ENCODE measurements around the gene WARS2.

DNA sequence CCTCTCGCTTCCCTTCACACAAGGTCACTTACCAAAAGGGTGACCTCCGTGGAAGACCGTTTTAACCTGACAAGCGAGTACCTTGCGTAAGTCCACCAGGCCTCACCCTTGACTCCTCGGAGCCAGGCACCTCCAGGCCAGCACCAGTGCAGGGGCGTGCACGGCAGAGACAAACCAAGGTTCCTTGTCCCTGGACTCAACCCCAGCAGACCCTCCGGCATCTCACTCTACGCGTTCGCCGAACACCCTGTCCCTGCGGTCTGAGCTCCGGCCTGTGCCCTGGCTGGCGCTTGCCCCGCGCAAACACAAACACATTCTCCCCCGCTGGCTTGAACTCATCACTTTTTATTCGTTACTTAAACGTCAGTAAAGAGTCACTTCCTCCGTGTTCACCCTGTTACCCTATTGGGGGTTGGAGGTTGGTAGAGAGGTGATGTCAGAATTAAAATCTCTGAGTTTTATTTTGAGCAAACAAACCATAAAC is 156.9 kb downstream of the WARS2 start:
- TF ChIP-seq CTCF (IDR thresholded peaks at IDR 0.05) = no peak
- TF ChIP-seq ZFX (IDR thresholded peaks at IDR 0.05; ENCODE audit: borderline replicate concordance) = no peak
